ENCODE results near the gene ZER1. TPM values are rescaled to one million over a fixed set of nuclear protein-coding genes. Genes with fewer than 3 reads are reported as not detected.
A peak's percentile ranks its signal among the peaks of the same experiment; 100 is the strongest.
"Not testable (repeated sequence)": the region's sequence is repeated elsewhere in the genome, so short reads cannot be mapped to it uniquely, and the experiment has no call there.

Gene ZER1
- total RNA-seq, 1 donor from 2014 or later: 18.7 TPM

GRCh38 chr9:128781187-128782070 lies 9.7 kb upstream of the ZER1 start:
- H3K27ac Mint-ChIP-seq: peak overlapping the region; percentile 7
- H3K4me1 Mint-ChIP-seq (ENCODE audit: low read depth): peaks cover 12% of the 10 kb centered on the region
- no peak for DNase-seq (ENCODE audit: low spot score)
- H3K36me3 Mint-ChIP-seq (ENCODE audit: low read depth): no peaks in the 10 kb centered on the region
- no peak overlapping the region for H3K4me3 Mint-ChIP-seq (ENCODE audit: low read depth)
- peaks cover 5% of the 10 kb centered on the region for H3K9me3 Mint-ChIP-seq
- intact Hi-C loops (cut with micrococcal nuclease): no loop called here
- H3K27me3 Mint-ChIP-seq (ENCODE audit: low read depth): no peaks in the 10 kb centered on the region

GRCh38 chr9:128780093-128780492 lies 8.4 kb upstream of the ZER1 start:
- intact Hi-C loops (cut with micrococcal nuclease); H3K36me3 Mint-ChIP-seq (ENCODE audit: low read depth); H3K27ac Mint-ChIP-seq; H3K27me3 Mint-ChIP-seq (ENCODE audit: low read depth); H3K4me3 Mint-ChIP-seq (ENCODE audit: low read depth); H3K9me3 Mint-ChIP-seq; DNase-seq (ENCODE audit: low spot score): not testable (repeated sequence)
- H3K4me1 Mint-ChIP-seq (ENCODE audit: low read depth): peaks cover 12% of the 10 kb centered on the region

- intact Hi-C loops (cut with micrococcal nuclease): loop anchor here (5.0 kb wide), 1 partner anchor 52 kb away; the partner anchor contains the start of gene SPOUT1
- peaks cover 4% of the 10 kb centered on the region for H3K9me3 Mint-ChIP-seq
- no peak overlapping the region for H3K4me3 Mint-ChIP-seq (ENCODE audit: low read depth)
- no peaks in the 10 kb centered on the region for H3K36me3 Mint-ChIP-seq (ENCODE audit: low read depth)
- DNase-seq (ENCODE audit: low spot score): no peak
- H3K4me1 Mint-ChIP-seq (ENCODE audit: low read depth): peaks cover 11% of the 10 kb centered on the region
- no peak overlapping the region for H3K27ac Mint-ChIP-seq
- H3K27me3 Mint-ChIP-seq (ENCODE audit: low read depth): no peaks in the 10 kb centered on the region
Observed at GRCh38 chr9:128774804-128775203, 3.1 kb upstream of the ZER1 start.

DNA sequence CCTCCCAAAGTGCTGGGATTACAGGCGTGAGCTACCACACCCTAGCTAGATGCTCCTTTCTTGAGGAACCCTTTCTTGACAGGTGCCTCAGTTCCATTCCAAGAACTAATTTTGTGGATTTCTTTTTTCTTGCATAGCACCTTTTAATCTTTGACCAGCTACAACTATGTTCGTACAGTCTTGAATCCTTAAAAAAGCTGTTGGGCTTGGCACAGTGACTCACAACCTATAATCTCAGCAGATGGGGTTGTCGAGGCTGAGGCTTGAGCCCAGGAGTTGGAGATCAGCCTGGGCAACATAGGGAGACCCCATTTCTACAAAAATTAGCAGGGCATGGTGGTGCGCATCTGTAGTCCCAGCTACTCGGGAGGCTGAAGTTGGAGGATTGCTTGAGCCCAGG lies 1.3 kb upstream of the ZER1 start:
- H3K4me1 Mint-ChIP-seq (ENCODE audit: low read depth): peaks cover 13% of the 10 kb centered on the region
- no peak for DNase-seq (ENCODE audit: low spot score)
- peaks cover 4% of the 10 kb centered on the region for H3K9me3 Mint-ChIP-seq
- intact Hi-C loops (cut with micrococcal nuclease): loop anchor here (5.0 kb wide), 1 partner anchor 54 kb away; the partner anchor contains the start of gene SPOUT1
- no peaks in the 10 kb centered on the region for H3K27me3 Mint-ChIP-seq (ENCODE audit: low read depth)
- no peaks in the 10 kb centered on the region for H3K36me3 Mint-ChIP-seq (ENCODE audit: low read depth)
- peak overlapping the region; percentile 12 for H3K27ac Mint-ChIP-seq
- peak overlapping the region; percentile 26 for H3K4me3 Mint-ChIP-seq (ENCODE audit: low read depth)

GRCh38 chr9:128771094-128771721 lies 519 bp downstream of the ZER1 start:
- peak overlapping the region; percentile 97 for H3K4me3 Mint-ChIP-seq (ENCODE audit: low read depth)
- peaks cover 4% of the 10 kb centered on the region for H3K9me3 Mint-ChIP-seq
- peaks cover 13% of the 10 kb centered on the region for H3K4me1 Mint-ChIP-seq (ENCODE audit: low read depth)
- no peaks in the 10 kb centered on the region for H3K36me3 Mint-ChIP-seq (ENCODE audit: low read depth)
- H3K27me3 Mint-ChIP-seq (ENCODE audit: low read depth): no peaks in the 10 kb centered on the region
- no peak for DNase-seq (ENCODE audit: low spot score)
- peak overlapping the region; percentile 92 for H3K27ac Mint-ChIP-seq
- intact Hi-C loops (cut with micrococcal nuclease): loop anchor here (1.0 to 5.0 kb wide), 3 partner anchors 16 to 56 kb away; partner anchors contain the start of genes SPOUT1, TBC1D13 and ZDHHC12

DNA sequence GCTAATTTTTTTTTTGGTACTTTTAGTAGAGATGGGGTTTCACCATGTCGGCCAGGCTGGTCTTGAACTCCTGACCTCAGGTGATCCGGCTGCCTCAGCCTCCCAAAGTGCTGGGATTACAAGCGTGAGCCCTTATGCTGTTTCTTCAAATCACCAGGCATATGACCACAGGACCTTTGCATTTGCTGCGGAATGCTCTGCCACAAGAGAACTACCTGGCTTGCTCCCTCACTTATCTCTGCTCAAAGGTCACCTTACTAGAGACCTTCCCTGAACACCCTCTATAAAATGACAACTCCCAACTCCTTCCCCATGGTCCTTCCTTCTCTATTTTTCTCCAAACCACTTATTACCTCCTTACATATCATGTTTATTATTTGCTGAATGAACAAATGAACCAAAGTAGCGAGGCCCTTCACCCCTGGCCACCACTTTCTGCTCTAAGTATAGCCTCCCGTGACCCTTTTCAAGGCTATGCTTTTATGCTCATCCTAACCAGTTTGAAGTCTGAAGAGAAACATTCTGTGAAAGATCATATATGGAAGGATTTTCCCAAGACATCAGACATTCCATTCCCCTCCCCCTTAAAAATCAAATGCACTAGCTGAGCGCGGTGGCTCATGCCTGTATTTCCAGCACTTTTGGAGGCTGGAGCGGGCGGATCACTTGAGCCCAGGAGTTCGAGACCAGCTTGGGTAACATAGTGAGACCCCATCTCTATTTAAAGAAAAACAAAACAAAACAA lies 1.3 kb downstream of the ZER1 start:
- Mint-ChIP-seq H3K4me1 (ENCODE audit: low read depth) (peaks cover 13% of the 10 kb centered on the region), H3K27ac (peak overlapping the region; percentile 92), H3K27me3 (ENCODE audit: low read depth) (no peaks in the 10 kb centered on the region), H3K36me3 (ENCODE audit: low read depth) (no peaks in the 10 kb centered on the region), H3K4me3 (ENCODE audit: low read depth) (peak overlapping the region; percentile 97), H3K9me3 (peaks cover 4% of the 10 kb centered on the region)
- DNase-seq (ENCODE audit: low spot score): no peak
- intact Hi-C loops (cut with micrococcal nuclease): loop anchor here (1.0 to 5.0 kb wide), 3 partner anchors 17 to 57 kb away; partner anchors contain the start of genes SPOUT1, TBC1D13 and ZDHHC12

- H3K9me3 Mint-ChIP-seq: no peaks in the 10 kb centered on the region
- DNase-seq (ENCODE audit: low spot score): no peak
- no peak overlapping the region for H3K27ac Mint-ChIP-seq
- intact Hi-C loops (cut with micrococcal nuclease): no loop called here
- H3K27me3 Mint-ChIP-seq (ENCODE audit: low read depth): no peaks in the 10 kb centered on the region
- peaks cover 13% of the 10 kb centered on the region for H3K4me1 Mint-ChIP-seq (ENCODE audit: low read depth)
- no peak overlapping the region for H3K4me3 Mint-ChIP-seq (ENCODE audit: low read depth)
- H3K36me3 Mint-ChIP-seq (ENCODE audit: low read depth): no peaks in the 10 kb centered on the region
Observed at GRCh38 chr9:128768606-128769005, 3.1 kb downstream of the ZER1 start.

DNA sequence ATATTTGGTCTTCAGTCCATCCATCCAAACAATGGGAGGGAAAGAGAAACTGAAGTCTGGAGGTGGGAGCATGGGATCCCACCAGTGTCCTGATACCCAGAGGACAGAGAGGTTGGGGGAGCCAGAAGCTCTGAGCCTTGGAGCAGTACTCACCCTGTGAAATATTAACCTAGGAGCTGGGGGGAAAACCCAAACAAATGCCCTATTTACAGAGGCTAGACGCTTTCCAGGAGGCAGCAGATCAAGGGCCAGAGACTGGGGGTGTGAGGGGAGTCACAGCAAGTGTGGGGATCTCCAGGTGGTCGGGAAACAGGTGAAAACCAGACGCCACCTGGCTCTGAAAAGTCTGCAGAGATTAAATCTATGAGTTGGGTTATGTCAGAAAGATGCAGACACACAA lies 6.2 kb downstream of the ZER1 start:
- no peaks in the 10 kb centered on the region for H3K9me3 Mint-ChIP-seq
- no peak overlapping the region for H3K4me3 Mint-ChIP-seq (ENCODE audit: low read depth)
- no peak for DNase-seq (ENCODE audit: low spot score)
- H3K27ac Mint-ChIP-seq: no peak overlapping the region
- H3K4me1 Mint-ChIP-seq (ENCODE audit: low read depth): peaks cover 7% of the 10 kb centered on the region
- no peaks in the 10 kb centered on the region for H3K36me3 Mint-ChIP-seq (ENCODE audit: low read depth)
- intact Hi-C loops (cut with micrococcal nuclease): no loop called here
- H3K27me3 Mint-ChIP-seq (ENCODE audit: low read depth): no peaks in the 10 kb centered on the region

DNA sequence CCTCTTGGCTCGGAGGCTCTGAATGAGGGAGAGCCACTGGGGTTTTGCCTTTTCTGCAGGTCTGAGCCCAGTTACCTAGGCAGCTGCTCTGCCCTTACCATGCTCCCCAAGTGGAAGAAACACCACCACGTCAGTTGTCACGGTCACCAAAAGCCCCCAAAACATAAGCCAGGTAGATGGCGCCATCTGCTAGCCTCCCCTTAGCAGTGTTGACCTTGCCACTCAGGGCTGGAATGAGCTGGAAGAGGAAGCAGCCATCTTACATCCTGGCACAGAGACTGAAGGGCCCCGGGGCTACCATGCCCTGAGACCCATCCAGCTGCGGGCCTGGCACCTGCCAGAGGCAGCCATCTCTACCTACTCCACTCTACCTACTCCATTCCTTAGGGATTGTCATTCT lies 7.4 kb downstream of the ZER1 start:
- DNase-seq (ENCODE audit: low spot score): no peak
- no peaks in the 10 kb centered on the region for H3K36me3 Mint-ChIP-seq (ENCODE audit: low read depth)
- no peak overlapping the region for H3K27ac Mint-ChIP-seq
- no peaks in the 10 kb centered on the region for H3K9me3 Mint-ChIP-seq
- H3K4me3 Mint-ChIP-seq (ENCODE audit: low read depth): no peak overlapping the region
- H3K4me1 Mint-ChIP-seq (ENCODE audit: low read depth): peaks cover 2% of the 10 kb centered on the region
- intact Hi-C loops (cut with micrococcal nuclease): no loop called here
- no peaks in the 10 kb centered on the region for H3K27me3 Mint-ChIP-seq (ENCODE audit: low read depth)

DNA sequence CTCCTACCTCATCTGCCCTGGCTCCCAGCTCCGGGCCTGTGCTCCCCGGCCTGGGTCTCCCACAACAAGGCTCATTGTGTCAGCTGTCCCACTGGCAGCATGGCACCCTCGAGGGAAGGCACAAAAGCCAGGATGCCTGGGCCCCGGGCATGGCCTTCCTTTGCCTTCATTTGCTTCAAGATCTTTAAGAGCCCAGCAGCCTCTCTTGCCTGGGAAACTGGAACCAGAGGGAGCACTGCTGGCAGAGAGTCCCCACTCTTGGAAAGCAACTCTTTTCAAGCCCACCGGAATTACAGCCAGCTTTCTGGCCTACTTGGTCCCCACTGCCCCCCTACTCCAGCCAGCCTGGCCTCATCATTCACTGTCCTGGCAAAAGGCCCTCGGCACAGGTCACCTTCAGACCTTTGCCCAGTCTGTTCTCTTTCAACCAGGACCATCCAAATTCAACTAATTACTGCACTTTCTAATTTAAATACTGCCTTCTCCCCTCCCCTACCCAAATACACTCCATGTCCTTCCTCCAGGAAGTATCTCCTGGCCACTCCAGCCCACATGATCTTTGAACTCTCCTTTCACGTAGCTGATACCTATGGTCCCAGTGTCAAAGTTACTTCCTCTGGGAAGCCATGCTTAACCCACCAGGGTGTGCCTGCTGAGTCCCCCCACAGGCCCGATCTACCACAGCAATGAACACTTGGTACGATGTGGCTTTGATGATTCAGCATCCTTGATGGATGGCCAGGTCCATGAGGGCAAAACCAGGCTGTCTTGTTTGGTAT lies 8.9 kb downstream of the ZER1 start:
- Mint-ChIP-seq H3K4me1 (ENCODE audit: low read depth) (no peaks in the 10 kb centered on the region), H3K27me3 (ENCODE audit: low read depth) (no peaks in the 10 kb centered on the region), H3K4me3 (ENCODE audit: low read depth) (no peak overlapping the region), H3K9me3 (no peaks in the 10 kb centered on the region), H3K36me3 (ENCODE audit: low read depth) (no peaks in the 10 kb centered on the region), H3K27ac (no peak overlapping the region)
- intact Hi-C loops (cut with micrococcal nuclease): no loop called here
- DNase-seq (ENCODE audit: low spot score): no peak

DNA sequence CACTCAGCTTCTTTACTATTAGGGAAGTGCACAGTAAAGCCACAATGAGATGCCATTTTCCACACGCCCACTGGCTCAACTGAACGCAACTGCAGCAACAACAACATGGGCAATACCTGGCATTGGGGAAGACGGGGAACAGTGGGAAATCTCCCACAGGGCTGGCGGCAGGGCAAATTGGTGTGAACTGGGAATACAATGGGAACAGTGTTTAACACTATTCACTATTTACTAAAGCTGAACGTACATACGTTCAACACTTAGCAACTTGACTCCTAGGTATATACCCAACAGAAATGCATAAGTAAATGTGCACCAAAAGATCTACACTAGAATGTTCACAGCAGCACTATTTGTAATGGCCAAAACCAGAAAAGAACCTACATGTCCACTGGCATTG lies 14.1 kb downstream of the ZER1 start:
- Mint-ChIP-seq H3K36me3 (ENCODE audit: low read depth) (no peaks in the 10 kb centered on the region), H3K4me3 (ENCODE audit: low read depth) (no peak overlapping the region), H3K9me3 (no peaks in the 10 kb centered on the region), H3K27me3 (ENCODE audit: low read depth) (no peaks in the 10 kb centered on the region), H3K4me1 (ENCODE audit: low read depth) (no peaks in the 10 kb centered on the region), H3K27ac (no peak overlapping the region)
- intact Hi-C loops (cut with micrococcal nuclease): no loop called here
- DNase-seq (ENCODE audit: low spot score): no peak

GRCh38 chr9:128753627-128754026 lies 18.1 kb downstream of the ZER1 start:
- Mint-ChIP-seq H3K4me3 (ENCODE audit: low read depth) (no peak overlapping the region), H3K4me1 (ENCODE audit: low read depth) (no peaks in the 10 kb centered on the region), H3K9me3 (no peaks in the 10 kb centered on the region), H3K27me3 (ENCODE audit: low read depth) (no peaks in the 10 kb centered on the region), H3K27ac (no peak overlapping the region), H3K36me3 (ENCODE audit: low read depth) (peaks cover 4% of the 10 kb centered on the region)
- no peak for DNase-seq (ENCODE audit: low spot score)
- intact Hi-C loops (cut with micrococcal nuclease): no loop called here

Measured in activated T-helper 2 cell treated with anti-CD3 and anti-CD28 coated beads, Interferon-gamma antibody, Interleukin-2, Interleukin-4, amounts not matched to agents 10 μg/mL and 5 μg/mL and 100 μg/mL, durations not matched to agents 14 hours and 24 hours and 36 hours (primary cell).